Astrocyte (in vitro differentiated cells and primary cell): ENCODE results near the gene SLC25A12. TPM values are rescaled to one million over a fixed set of nuclear protein-coding genes. Genes with fewer than 3 reads are reported as not detected.

ENCODE experiments used
- DNase-seq: peaks from one replicate; pipeline ENCODE4 v3.0.0-alpha.2; 2010; ENCODE audit warnings: low read depth
- FAIRE-seq: peaks from 2 replicates; lab custom pipeline; 2011; peaks lifted over from hg19 to GRCh38; lab: Jason Lieb, UNC
- H2AFZ ChIP-seq: 2 replicates; pipeline ENCODE4 v1.6.0; 2012; ENCODE audit warnings: low read depth, low read length, inconsistent platforms
- H3K27ac ChIP-seq: 2 replicates; pipeline ENCODE4 v1.5.1; 2011; ENCODE audit warnings: low read depth, low read length, inconsistent platforms
- H3K27me3 ChIP-seq: 2 replicates; pipeline ENCODE4 v1.6.0; 2011; ENCODE audit warnings: low read length, inconsistent platforms; ENCODE audit not compliant: insufficient read depth
- H3K36me3 ChIP-seq: 2 replicates; pipeline ENCODE4 v1.5.1; 2011; ENCODE audit warnings: low read length, inconsistent platforms; ENCODE audit not compliant: insufficient read depth
- H3K4me1 ChIP-seq: 2 replicates; pipeline ENCODE4 v1.5.1; 2011; ENCODE audit warnings: low read length, inconsistent platforms; ENCODE audit not compliant: insufficient read depth
- H3K4me2 ChIP-seq: 2 replicates; pipeline ENCODE4 v1.6.0; 2012; ENCODE audit warnings: low read length, inconsistent platforms
- H3K4me3 ChIP-seq: 2 replicates; pipeline ENCODE4 v1.5.1; 2011; ENCODE audit warnings: low read depth, mild to moderate bottlenecking, low read length, inconsistent platforms; ENCODE audit not compliant: insufficient read depth
- H3K79me2 ChIP-seq: 2 replicates; pipeline ENCODE4 v1.6.0; 2012; ENCODE audit warnings: mild to moderate bottlenecking, low read length, inconsistent platforms; ENCODE audit not compliant: insufficient read depth
- H3K9ac ChIP-seq: 2 replicates; pipeline ENCODE4 v1.6.0; 2012; ENCODE audit warnings: mild to moderate bottlenecking, low read length, inconsistent platforms
- H3K9me3 ChIP-seq: 2 replicates; pipeline ENCODE4 v1.5.1; 2012; ENCODE audit warnings: low read depth, mild to moderate bottlenecking, low read length, inconsistent platforms; ENCODE audit not compliant: insufficient read depth
- H4K20me1 ChIP-seq: 2 replicates; pipeline ENCODE4 v1.6.0; 2012; ENCODE audit warnings: low read length, inconsistent platforms; ENCODE audit not compliant: insufficient read depth
- H3K27ac Mint-ChIP-seq: one replicate; pipeline ENCODE4 v1.8.0; 2021; ENCODE audit warnings: mild to moderate bottlenecking, mixed read lengths; ENCODE audit not compliant: unreplicated experiment
- H3K27me3 Mint-ChIP-seq: one replicate; pipeline ENCODE4 v1.8.0; 2021; ENCODE audit warnings: low read depth, mixed read lengths; ENCODE audit not compliant: unreplicated experiment
- H3K36me3 Mint-ChIP-seq: one replicate; pipeline ENCODE4 v1.8.0; 2021; ENCODE audit warnings: low read depth, mixed read lengths; ENCODE audit not compliant: unreplicated experiment
- H3K4me1 Mint-ChIP-seq: one replicate; pipeline ENCODE4 v1.8.0; 2021; ENCODE audit warnings: low read depth, mixed read lengths; ENCODE audit not compliant: unreplicated experiment
- H3K4me3 Mint-ChIP-seq: one replicate; pipeline ENCODE4 v1.8.0; 2021; ENCODE audit warnings: mild to moderate bottlenecking, moderate library complexity, mixed read lengths; ENCODE audit not compliant: unreplicated experiment
- H3K9me3 Mint-ChIP-seq: one replicate; pipeline ENCODE4 v1.8.0; 2021; ENCODE audit warnings: mild to moderate bottlenecking, mixed read lengths; ENCODE audit not compliant: unreplicated experiment
- CTCF ChIP-seq: IDR thresholded peaks from 2 replicates; pipeline ENCODE4 v1.5.1; 2011; ENCODE audit warnings: low read depth, mild to moderate bottlenecking, inconsistent platforms, low read length, moderate library complexity; ENCODE audit not compliant: insufficient read depth
- EZH2 ChIP-seq: IDR thresholded peaks from 2 replicates; pipeline ENCODE4 v1.6.1; 2012; ENCODE audit warnings: mild to moderate bottlenecking, low read length, inconsistent platforms; ENCODE audit not compliant: insufficient read depth
- total RNA-seq: library from RNA; stranded (reverse); gene quantifications from 2 replicates; pipeline ENCODE4 v1.2.1, GENCODE V29; 2021

Gene SLC25A12
- total RNA-seq, 1 donor from 2014 or later, result 18.1 TPM

- H4K20me1 ChIP-seq, result no peaks in the 10 kb centered on the region
- FAIRE-seq (no peak), DNase-seq (peak; percentile 92)
- Mint-ChIP-seq H3K27me3 (no peaks in the 10 kb centered on the region), H3K4me1 (peaks cover 8% of the 10 kb centered on the region), H3K27ac (peak within 1 kb of the TSS; percentile 71), H3K9me3 (no peaks in the 10 kb centered on the region), H3K4me3 (peak within 1 kb of the TSS; percentile 92), H3K36me3 (no peaks in the 10 kb centered on the region)
- peak within 1 kb of the TSS; percentile 92 for H3K27ac ChIP-seq
- H3K9me3 ChIP-seq, result no peaks in the 10 kb centered on the region
- H3K79me2 ChIP-seq, result peaks cover 48% of the 10 kb centered on the region
- H3K36me3 ChIP-seq, result no peaks in the 10 kb centered on the region
- peak within 1 kb of the TSS; percentile 97 for H3K4me3 ChIP-seq
- H3K9ac ChIP-seq, result peak within 1 kb of the TSS; percentile 95
- no peaks in the 10 kb centered on the region for H3K27me3 ChIP-seq
- peak within 1 kb of the TSS; percentile 95 for H2AFZ ChIP-seq
- H3K4me1 ChIP-seq, result peaks cover 11% of the 10 kb centered on the region
- peak within 1 kb of the TSS; percentile 96 for H3K4me2 ChIP-seq
- TF ChIP-seq EZH2 (no peak), CTCF (no peak)
These were observed 28.4 kb upstream of the SLC25A12 start, which contains the start of gene HAT1 for GRCh38 chr2:171922230-171923022. TSS of gene HAT1 (plus strand) at chr2:171922461. CDS start at chr2:171922501, 40 bp downstream.

DNA sequence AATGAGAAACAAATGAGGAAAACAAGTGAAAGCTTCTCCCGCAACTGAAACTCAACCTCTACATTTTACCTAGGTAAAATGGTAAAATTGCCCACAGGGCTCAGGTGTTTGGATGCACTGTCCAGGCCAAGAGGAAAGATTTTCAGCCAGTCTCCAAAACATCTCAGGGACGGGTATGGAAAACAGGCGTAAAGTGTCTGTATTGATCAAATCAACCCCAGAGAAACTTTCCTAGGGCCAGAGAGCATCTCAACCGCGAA is 27.9 kb upstream of the SLC25A12 start:
- peaks cover 42% of the 10 kb centered on the region for H3K79me2 ChIP-seq
- FAIRE-seq, result no peak
- H3K9me3 ChIP-seq, result no peaks in the 10 kb centered on the region
- H3K4me1 Mint-ChIP-seq, result peaks cover 8% of the 10 kb centered on the region
- peak overlapping the region; percentile 96 for H3K4me2 ChIP-seq
- DNase-seq, result no peak
- TF ChIP-seq EZH2 (no peak), CTCF (no peak)
- H3K9me3 Mint-ChIP-seq, result no peaks in the 10 kb centered on the region
- peak overlapping the region; percentile 71 for H3K27ac Mint-ChIP-seq
- peak overlapping the region; percentile 97 for H3K4me3 ChIP-seq
- H3K36me3 Mint-ChIP-seq, result no peaks in the 10 kb centered on the region
- H4K20me1 ChIP-seq, result no peaks in the 10 kb centered on the region
- peak overlapping the region; percentile 87 for H2AFZ ChIP-seq
- H3K9ac ChIP-seq, result peak overlapping the region; percentile 95
- H3K36me3 ChIP-seq, result no peaks in the 10 kb centered on the region
- no peaks in the 10 kb centered on the region for H3K27me3 Mint-ChIP-seq
- H3K27ac ChIP-seq, result peak overlapping the region; percentile 92
- peak overlapping the region; percentile 92 for H3K4me3 Mint-ChIP-seq
- H3K27me3 ChIP-seq, result no peaks in the 10 kb centered on the region
- H3K4me1 ChIP-seq, result peaks cover 11% of the 10 kb centered on the region

DNA sequence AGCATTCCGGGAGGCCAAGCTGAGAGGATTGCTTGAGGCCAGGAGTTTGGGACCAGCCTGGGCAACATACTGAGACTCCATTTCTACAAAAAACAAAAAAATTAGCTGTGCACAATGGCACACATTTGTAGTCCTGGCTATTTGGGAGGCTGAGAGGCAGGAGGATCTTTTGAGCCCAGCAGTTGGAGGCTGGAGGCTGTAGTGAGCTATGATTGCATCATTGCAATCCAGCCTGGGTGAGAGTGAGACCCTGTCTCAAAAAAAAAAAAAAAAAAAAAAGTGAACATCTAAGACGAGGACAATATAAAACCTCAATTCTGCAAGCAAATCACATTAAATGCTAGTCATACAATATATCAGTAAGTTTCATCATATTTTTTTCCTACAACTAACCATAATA is 25.4 kb upstream of the SLC25A12 start:
- Mint-ChIP-seq H3K27me3 (no peaks in the 10 kb centered on the region), H3K36me3 (no peaks in the 10 kb centered on the region), H3K4me3 (no peak overlapping the region), H3K27ac (no peak overlapping the region), H3K9me3 (no peaks in the 10 kb centered on the region), H3K4me1 (peaks cover 7% of the 10 kb centered on the region)
- no peak overlapping the region for H3K9ac ChIP-seq
- H3K36me3 ChIP-seq, result no peaks in the 10 kb centered on the region
- H4K20me1 ChIP-seq, result no peaks in the 10 kb centered on the region
- H3K9me3 ChIP-seq, result no peaks in the 10 kb centered on the region
- H2AFZ ChIP-seq, result no peak overlapping the region
- H3K4me2 ChIP-seq, result no peak overlapping the region
- H3K4me3 ChIP-seq, result no peak overlapping the region
- DNase-seq (no peak), FAIRE-seq (no peak)
- peaks cover 11% of the 10 kb centered on the region for H3K4me1 ChIP-seq
- no peak overlapping the region for H3K27ac ChIP-seq
- H3K27me3 ChIP-seq, result no peaks in the 10 kb centered on the region
- peaks cover 20% of the 10 kb centered on the region for H3K79me2 ChIP-seq
- TF ChIP-seq EZH2 (no peak), CTCF (no peak)
